ENCODE measurements around the gene FAM229B. TPM values are rescaled to one million over a fixed set of nuclear protein-coding genes. Genes with fewer than 3 reads are reported as not detected.
"Not testable (repeated sequence)": the region's sequence is repeated elsewhere in the genome, so short reads cannot be mapped to it uniquely, and the experiment has no call there.

Gene FAM229B
- total and polyA plus RNA-seq, 2 experiments from 2014 or later: 16.5 to 51.5 TPM

DNA sequence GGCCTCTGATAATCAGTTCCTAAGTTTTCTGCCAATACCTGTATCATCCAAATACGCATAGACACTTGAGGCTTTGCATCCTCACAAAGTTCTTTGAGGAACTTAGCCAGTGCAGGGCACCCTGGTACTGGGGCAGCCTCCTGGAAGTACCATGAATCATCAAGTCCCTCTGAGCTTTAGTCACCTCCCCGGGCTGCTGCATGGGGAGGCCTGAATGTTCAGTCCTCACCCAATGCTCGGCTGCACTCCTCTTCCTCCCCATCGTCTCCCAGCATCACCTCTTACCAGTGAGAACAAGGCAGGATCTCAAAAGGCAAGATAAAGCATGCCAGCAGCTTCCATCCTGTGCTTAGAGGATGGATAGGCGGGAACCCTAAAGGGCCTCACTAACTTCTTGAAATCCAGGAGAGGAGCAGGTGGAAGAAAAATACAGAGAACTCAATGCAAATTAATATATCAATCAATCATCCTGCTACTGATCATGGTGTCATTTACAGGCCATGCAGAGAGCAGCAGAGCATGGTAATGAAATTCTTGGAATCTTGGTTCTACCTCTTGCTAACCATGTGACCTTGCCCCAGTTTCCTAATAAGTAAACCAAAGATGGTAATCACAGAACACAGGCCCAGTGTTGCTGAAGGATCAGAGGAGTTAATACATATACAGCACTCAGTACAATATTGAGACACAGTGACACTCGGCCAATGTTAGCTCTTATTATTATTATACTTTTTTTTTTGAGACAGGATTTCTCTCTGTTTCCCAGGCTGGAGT, 38.2 kb upstream of the FAM229B start:
- TF ChIP-seq, protein P1, sequence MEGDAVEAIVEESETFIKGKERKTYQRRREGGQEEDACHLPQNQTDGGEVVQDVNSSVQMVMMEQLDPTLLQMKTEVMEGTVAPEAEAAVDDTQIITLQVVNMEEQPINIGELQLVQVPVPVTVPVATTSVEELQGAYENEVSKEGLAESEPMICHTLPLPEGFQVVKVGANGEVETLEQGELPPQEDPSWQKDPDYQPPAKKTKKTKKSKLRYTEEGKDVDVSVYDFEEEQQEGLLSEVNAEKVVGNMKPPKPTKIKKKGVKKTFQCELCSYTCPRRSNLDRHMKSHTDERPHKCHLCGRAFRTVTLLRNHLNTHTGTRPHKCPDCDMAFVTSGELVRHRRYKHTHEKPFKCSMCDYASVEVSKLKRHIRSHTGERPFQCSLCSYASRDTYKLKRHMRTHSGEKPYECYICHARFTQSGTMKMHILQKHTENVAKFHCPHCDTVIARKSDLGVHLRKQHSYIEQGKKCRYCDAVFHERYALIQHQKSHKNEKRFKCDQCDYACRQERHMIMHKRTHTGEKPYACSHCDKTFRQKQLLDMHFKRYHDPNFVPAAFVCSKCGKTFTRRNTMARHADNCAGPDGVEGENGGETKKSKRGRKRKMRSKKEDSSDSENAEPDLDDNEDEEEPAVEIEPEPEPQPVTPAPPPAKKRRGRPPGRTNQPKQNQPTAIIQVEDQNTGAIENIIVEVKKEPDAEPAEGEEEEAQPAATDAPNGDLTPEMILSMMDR (IDR thresholded peaks at IDR 0.05; ENCODE audit: low read depth, low read length): no peak
- Histone ChIP-seq H3K27ac (no peak overlapping the region), H3K9me3 (ENCODE audit: low read depth) (no peaks in the 10 kb centered on the region), H3K27me3 (no peaks in the 10 kb centered on the region), H3K4me3 (no peak overlapping the region), H3K36me3 (no peaks in the 10 kb centered on the region), H3K4me1 (ENCODE audit: low read depth) (no peaks in the 10 kb centered on the region)
- no peak for DNase-seq (ENCODE audit: low read depth in 1 of 2, low spot score in 1 of 2)

- H3K4me3 ChIP-seq: no peak overlapping the region
- TF ChIP-seq, protein P1 (IDR thresholded peaks at IDR 0.05; ENCODE audit: low read depth, low read length): no peak
- H3K36me3 ChIP-seq: no peaks in the 10 kb centered on the region
- no peaks in the 10 kb centered on the region for H3K9me3 ChIP-seq (ENCODE audit: low read depth)
- no peak overlapping the region for H3K27ac ChIP-seq
- H3K27me3 ChIP-seq: no peaks in the 10 kb centered on the region
- H3K4me1 ChIP-seq (ENCODE audit: low read depth): no peaks in the 10 kb centered on the region
- DNase-seq (ENCODE audit: low read depth in 1 of 2, low spot score in 1 of 2): no peak
Measured at GRCh38 chr6:112049996-112050395, 37.4 kb upstream of the FAM229B start.

DNA sequence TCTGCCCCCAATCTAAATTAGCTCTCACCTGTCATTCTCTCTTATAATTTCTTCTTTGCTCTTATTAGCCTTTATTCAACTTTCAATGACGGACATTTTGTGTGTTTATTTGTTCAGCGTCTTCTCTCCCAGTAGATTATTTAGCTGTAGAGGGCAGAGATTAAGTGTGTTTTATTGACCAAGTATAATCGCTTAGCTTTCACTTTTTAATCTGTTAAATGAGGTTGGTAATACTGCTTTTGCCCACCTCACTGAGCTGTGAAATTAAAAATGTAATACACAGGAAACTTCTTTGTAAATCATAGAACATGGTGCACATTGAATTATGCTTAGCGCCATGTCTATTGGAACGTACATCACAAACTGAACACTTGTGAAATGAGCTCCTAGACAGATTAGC, 37.0 kb upstream of the FAM229B start:
- no peaks in the 10 kb centered on the region for H3K9me3 ChIP-seq (ENCODE audit: low read depth)
- H3K27me3 ChIP-seq: no peaks in the 10 kb centered on the region
- DNase-seq (ENCODE audit: low read depth in 1 of 2, low spot score in 1 of 2): no peak
- H3K4me1 ChIP-seq (ENCODE audit: low read depth): no peaks in the 10 kb centered on the region
- no peak overlapping the region for H3K27ac ChIP-seq
- TF ChIP-seq, protein P1 (IDR thresholded peaks at IDR 0.05; ENCODE audit: low read depth, low read length): no peak
- H3K4me3 ChIP-seq: no peak overlapping the region
- H3K36me3 ChIP-seq: no peaks in the 10 kb centered on the region

- H3K4me3 ChIP-seq; H3K27me3 ChIP-seq; H3K27ac ChIP-seq; H3K4me1 ChIP-seq (ENCODE audit: low read depth); H3K36me3 ChIP-seq; DNase-seq (ENCODE audit: low read depth in 1 of 2, low spot score in 1 of 2); H3K9me3 ChIP-seq (ENCODE audit: low read depth): not testable (repeated sequence)
Measured at GRCh38 chr6:112051251-112051740, 36.1 kb upstream of the FAM229B start.

DNA sequence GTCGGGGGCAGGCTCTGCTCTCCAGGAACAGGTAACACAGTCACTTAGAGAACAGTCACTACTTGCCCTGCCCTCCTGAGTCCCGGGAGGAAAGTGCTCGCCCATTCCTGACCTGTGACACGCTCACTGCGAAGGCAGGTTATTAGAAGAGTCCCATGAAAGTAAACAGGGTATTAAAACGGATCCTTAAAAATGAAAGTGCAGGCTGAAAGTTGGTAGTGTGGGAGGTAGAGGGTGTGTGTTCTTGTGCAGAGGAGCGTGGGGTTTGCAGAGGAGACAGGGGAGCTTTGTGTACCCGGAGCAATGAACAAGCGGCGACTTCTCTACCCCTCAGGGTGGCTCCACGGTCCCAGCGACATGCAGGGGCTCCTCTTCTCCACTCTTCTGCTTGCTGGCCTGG, 33.4 kb upstream of the FAM229B start, which contains the start of gene CCN6:
Gene CCN6 (plus strand): TSS at position 104 of the 400 bp plus-strand sequence. CDS start 254 bp downstream, at position 358.
- Histone ChIP-seq H3K4me3 (no peak within 1 kb of the TSS), H3K9me3 (ENCODE audit: low read depth) (no peaks in the 10 kb centered on the region), H3K27ac (no peak within 1 kb of the TSS), H3K36me3 (no peaks in the 10 kb centered on the region), H3K27me3 (no peaks in the 10 kb centered on the region), H3K4me1 (ENCODE audit: low read depth) (no peaks in the 10 kb centered on the region)
- DNase-seq (ENCODE audit: low read depth in 1 of 2, low spot score in 1 of 2): no peak
- TF ChIP-seq, protein P1 (IDR thresholded peaks at IDR 0.05; ENCODE audit: low read depth, low read length): no peak

- TF ChIP-seq, protein P1 (IDR thresholded peaks at IDR 0.05; ENCODE audit: low read depth, low read length): no peak
- Histone ChIP-seq H3K4me1 (ENCODE audit: low read depth) (no peaks in the 10 kb centered on the region), H3K4me3 (no peak overlapping the region), H3K27me3 (no peaks in the 10 kb centered on the region), H3K27ac (no peak overlapping the region), H3K9me3 (ENCODE audit: low read depth) (no peaks in the 10 kb centered on the region), H3K36me3 (no peaks in the 10 kb centered on the region)
- DNase-seq (ENCODE audit: low read depth in 1 of 2, low spot score in 1 of 2): no peak
Measured at GRCh38 chr6:112054555-112055190, 32.7 kb upstream of the FAM229B start.

All from cardiac muscle cell (in vitro differentiated cells and primary cell).